HG02943 (cell line): ENCODE data around the gene ELMO3.

ENCODE experiments used
- ATAC-seq: cut with Tn5 transposase; IDR thresholded peaks from one replicate; pipeline ENCODE4 v1.9.1; 2021; ENCODE audit warnings: mild to moderate bottlenecking, low read depth, moderate library complexity; ENCODE audit not compliant: unreplicated experiment

ELMO3 gene

GRCh38 chr16:67199011-67199807 lies at the start of gene ELMO3:
Gene ELMO3 (plus strand): TSS chr16:67199131. CDS start chr16:67199327, 196 bp downstream.
- no peak for ATAC-seq

- ATAC-seq = no peak
Observed at GRCh38 chr16:67149276-67150046, 49.5 kb upstream of the ELMO3 start.

GRCh38 chr16:67150047-67150832 lies 48.7 kb upstream of the ELMO3 start:
- no peak for ATAC-seq

- no peak for ATAC-seq
Observed at GRCh38 chr16:67150833-67151396, 48.0 kb upstream of the ELMO3 start, which contains the start of gene B3GNT9. Gene B3GNT9 (minus strand): TSS chr16:67150998. CDS start chr16:67150485, 513 bp downstream.

GRCh38 chr16:67151431-67152097 lies 47.4 kb upstream of the ELMO3 start:
- ATAC-seq = no peak

- no peak for ATAC-seq
Observed at GRCh38 chr16:67154578-67155294, 44.2 kb upstream of the ELMO3 start.

- no peak for ATAC-seq
Observed at GRCh38 chr16:67155295-67156142, 43.4 kb upstream of the ELMO3 start.

GRCh38 chr16:67156143-67156844 lies 42.6 kb upstream of the ELMO3 start:
- no peak for ATAC-seq

- ATAC-seq = no peak
Observed at GRCh38 chr16:67157106-67157748, 41.7 kb upstream of the ELMO3 start.

GRCh38 chr16:67157892-67158635 lies 40.9 kb upstream of the ELMO3 start:
- no peak for ATAC-seq

- no peak for ATAC-seq
Observed at GRCh38 chr16:67158637-67159600, 40.0 kb upstream of the ELMO3 start.

GRCh38 chr16:67161595-67162058 lies 37.3 kb upstream of the ELMO3 start:
- no peak for ATAC-seq

GRCh38 chr16:67162506-67163163 lies 36.3 kb upstream of the ELMO3 start:
- no peak for ATAC-seq

GRCh38 chr16:67163164-67163998 lies 35.5 kb upstream of the ELMO3 start:
- no peak for ATAC-seq
